ENCODE measurements around the gene BTG4. TPM values are rescaled to one million over a fixed set of nuclear protein-coding genes. Genes with fewer than 3 reads are reported as not detected.

Gene BTG4
- polyA plus RNA-seq, 3 donors: not detected

DNA sequence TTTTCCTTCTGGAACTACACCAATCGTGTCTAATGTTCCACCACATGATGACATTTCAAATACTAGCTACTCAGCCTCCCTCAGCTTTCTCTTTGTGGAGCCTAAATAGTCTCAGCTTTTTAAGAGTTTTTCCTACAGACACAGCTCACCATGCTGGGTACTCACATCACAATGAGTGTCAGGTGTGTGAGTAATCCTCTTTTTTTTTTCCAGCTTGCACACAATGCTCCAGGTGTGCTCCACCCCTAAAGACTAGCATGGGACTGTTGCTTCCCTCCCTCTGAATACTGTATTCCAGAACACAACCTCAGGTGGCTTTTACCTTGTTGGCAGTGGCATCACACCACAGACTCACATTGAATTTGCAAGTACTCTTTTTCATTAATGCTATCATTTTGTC, 11.7 kb downstream of the BTG4 start:
- no peak for DNase-seq (ENCODE audit: low read depth in 3 of 3, low spot score in 2 of 3)

- no peak for DNase-seq (ENCODE audit: low read depth in 3 of 3, low spot score in 2 of 3)
These were observed 12.7 kb downstream of the BTG4 start for GRCh38 chr11:111499483-111499882.

GRCh38 chr11:111494040-111494439, 18.1 kb downstream of the BTG4 start:
- DNase-seq (ENCODE audit: low read depth in 3 of 3, low spot score in 2 of 3): no peak

DNA sequence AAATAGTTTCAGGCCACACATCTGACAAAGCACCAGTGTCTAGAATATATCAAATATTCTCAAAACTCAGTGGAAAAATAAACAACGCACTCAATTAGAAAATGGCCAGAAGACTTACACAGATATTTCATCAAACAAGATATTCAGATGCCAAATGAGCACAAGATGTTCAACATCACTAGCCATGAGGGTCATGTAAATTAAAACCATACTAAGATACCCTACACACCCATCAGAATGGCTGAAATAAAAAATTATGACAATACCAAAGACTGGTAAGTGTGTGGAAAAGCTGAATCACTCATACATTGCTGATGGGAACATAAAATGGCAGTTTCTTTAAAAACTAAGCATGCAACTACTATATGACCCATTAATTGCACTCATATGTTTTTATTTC, 21.7 kb downstream of the BTG4 start:
- DNase-seq (ENCODE audit: low read depth in 3 of 3, low spot score in 2 of 3): no peak

GRCh38 chr11:111483431-111483830, 28.8 kb downstream of the BTG4 start:
- DNase-seq (ENCODE audit: low read depth in 3 of 3, low spot score in 2 of 3): no peak

DNA sequence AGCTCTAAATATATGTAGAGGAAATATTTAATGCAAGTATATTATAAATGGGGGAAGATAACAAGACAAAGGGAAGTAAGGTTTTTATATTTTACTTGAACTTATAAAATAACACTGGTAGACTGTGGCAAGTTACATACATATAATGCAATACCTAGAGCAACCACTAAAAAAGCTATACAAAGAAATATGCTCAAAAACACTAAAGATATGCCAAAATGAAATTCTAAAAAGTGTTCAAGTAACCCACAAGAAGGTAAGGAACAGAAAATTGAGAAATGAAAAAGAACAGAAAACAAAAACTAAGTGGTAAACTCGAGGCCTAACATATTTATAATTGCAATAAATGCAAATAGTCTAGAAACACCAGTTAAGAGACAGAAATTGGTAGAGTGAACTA, 32.5 kb downstream of the BTG4 start:
- DNase-seq (ENCODE audit: low read depth in 3 of 3, low spot score in 2 of 3): no peak

DNA sequence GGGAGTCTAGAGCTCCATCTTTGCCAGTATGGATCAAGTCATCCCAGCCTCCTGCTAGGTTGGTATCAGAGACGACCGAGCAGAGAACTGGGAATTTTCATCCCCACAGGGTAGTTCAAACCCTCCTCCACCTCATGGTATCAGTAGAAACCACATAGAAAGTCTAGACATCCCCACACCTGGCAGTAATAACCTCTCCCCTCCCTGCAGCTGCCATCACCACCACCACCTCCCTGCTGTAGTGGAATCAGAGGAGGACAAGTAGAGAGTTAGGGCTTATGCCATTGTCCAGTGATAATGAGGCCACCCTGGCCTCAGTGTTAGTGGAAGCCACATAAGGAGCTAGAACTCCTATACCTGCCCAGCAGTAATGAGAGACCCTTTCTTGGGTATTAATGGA, 34.3 kb downstream of the BTG4 start:
- no peak for DNase-seq (ENCODE audit: low read depth in 3 of 3, low spot score in 2 of 3)

- DNase-seq (ENCODE audit: low read depth in 3 of 3, low spot score in 2 of 3): no peak
These were observed 35.2 kb downstream of the BTG4 start for GRCh38 chr11:111476956-111477355.

DNA sequence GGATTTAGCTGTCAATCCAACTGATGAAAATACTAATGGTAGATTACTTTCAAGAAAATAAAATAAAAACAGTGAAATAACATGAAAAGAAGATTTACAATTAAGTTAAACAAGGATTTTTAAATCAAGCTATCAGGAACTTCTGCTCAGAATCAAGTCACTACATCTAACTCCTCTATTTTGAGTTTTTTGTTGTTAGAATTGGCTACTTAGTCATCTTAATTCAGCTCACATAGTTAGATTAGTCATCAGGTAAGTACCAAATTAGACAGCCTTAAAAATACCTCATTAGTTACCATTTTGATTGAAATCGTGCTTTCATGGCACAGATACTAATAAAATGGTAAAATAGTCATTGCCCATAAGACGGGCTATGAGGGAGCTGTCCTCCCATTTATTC, 35.8 kb downstream of the BTG4 start:
- no peak for DNase-seq (ENCODE audit: low read depth in 3 of 3, low spot score in 2 of 3)

DNA sequence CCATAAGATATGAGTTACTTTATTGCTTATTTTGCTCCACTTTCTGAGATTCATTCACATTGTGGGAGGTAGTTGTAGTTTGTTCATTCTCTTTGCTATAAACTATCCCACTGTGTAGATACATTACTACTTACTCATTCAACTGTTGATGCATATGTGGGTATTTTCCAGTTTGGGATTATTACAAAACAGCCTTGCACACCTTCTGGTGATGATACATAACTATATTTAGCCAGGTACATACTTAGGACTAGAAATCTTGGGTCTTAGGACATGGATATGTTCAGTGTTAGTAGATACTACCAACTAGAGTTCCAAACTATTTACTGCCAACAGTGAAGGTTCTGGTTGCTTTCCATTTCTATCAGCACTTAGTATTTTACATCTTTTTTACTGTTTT, 37.8 kb downstream of the BTG4 start:
- no peak for DNase-seq (ENCODE audit: low read depth in 3 of 3, low spot score in 2 of 3)

- no peak for DNase-seq (ENCODE audit: low read depth in 3 of 3, low spot score in 2 of 3)
These were observed 40.0 kb downstream of the BTG4 start for GRCh38 chr11:111472228-111472627.

GRCh38 chr11:111469200-111469599, 43.0 kb downstream of the BTG4 start:
- DNase-seq (ENCODE audit: low read depth in 3 of 3, low spot score in 2 of 3): no peak

GRCh38 chr11:111466615-111467014, 45.6 kb downstream of the BTG4 start:
- no peak for DNase-seq (ENCODE audit: low read depth in 3 of 3, low spot score in 2 of 3)

DNA sequence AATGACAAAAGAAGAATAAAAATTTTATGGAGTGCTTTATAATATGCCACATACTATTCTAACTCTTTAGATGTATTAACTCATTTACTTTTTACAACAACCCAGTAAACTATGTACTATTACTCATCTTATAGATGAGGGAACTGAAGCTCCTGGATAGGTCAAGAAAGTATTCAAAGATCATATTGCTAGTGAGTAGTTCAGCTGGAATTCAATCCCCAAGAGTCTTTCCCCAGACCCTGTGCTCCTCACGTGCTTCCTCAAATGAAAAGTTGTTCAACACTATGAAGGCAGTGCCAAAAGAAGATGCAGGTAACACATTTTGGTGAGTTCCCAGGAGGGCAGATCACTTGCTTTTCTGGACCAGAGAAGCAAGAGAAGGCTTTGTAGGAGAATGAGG, 46.8 kb downstream of the BTG4 start:
- DNase-seq (ENCODE audit: low read depth in 3 of 3, low spot score in 2 of 3): no peak

- DNase-seq (ENCODE audit: low read depth in 3 of 3, low spot score in 2 of 3): no peak
These were observed 48.9 kb downstream of the BTG4 start for GRCh38 chr11:111463276-111463675.

DNA sequence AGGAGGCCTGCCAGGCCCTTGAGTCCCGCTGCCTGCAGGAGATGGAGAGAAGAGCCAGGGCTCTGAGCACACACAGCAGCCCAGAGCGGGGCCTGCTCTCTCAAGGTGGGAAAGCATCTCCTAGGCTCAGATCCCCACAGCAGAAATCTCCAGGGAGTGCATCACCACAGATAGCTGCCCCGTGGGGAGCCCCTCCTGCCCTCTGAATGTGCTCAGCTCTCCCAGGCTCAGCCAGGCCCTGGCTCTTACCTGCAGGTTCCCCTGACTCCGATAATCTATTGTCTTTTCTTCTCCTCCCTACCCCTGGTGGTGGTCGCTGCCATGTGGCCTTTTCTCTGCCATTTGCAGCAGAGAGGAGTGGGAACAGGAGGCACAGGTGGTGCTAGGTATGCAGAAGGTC, 49.9 kb downstream of the BTG4 start:
- no peak for DNase-seq (ENCODE audit: low read depth in 3 of 3, low spot score in 2 of 3)

GRCh38 chr11:111461460-111462235, 50.5 kb downstream of the BTG4 start:
- no peak for DNase-seq (ENCODE audit: low read depth in 3 of 3, low spot score in 2 of 3)

- no peak for DNase-seq (ENCODE audit: low read depth in 3 of 3, low spot score in 2 of 3)
These were observed 51.3 kb downstream of the BTG4 start for GRCh38 chr11:111460856-111461255.

- no peak for DNase-seq (ENCODE audit: low read depth in 3 of 3, low spot score in 2 of 3)
These were observed 51.8 kb downstream of the BTG4 start for GRCh38 chr11:111460340-111460739.

DNA sequence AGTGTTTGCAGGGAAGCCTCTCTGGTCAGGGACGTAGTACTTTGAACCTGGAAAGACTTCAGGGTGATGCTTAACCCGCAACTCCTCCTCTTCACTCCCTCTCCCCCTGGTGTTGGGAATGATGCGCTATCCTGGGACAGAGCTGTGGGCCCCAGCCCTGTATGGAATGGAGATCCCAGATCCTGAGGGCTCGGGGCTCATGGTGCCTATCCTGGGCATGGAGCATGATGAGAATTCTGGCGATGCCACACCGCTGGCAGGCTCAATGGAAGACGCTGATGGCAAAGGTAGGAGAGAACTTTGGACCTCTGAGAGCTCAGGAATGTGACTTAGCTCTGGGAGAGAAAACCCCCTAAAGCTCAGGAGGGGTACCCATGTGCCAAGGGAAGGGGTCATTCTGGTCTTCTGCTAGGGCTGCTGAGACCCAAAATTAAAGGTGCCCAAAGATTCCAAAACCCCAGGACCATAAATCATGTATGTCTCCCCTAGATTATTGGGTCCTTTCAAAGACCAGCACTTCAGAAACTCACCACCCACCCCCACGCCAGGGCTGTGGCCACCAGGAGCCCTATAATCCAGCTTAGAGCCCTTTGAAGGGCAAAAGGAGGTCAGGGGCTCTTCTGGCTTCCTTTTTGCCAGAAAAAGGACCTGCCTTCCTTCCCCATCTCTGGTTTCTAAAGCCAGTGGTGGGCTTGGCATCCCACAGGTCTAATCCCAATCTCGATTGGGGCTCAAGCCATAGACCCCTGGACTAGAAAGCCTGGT, 52.5 kb downstream of the BTG4 start:
- no peak for DNase-seq (ENCODE audit: low read depth in 3 of 3, low spot score in 2 of 3)

- no peak for DNase-seq (ENCODE audit: low read depth in 3 of 3, low spot score in 2 of 3)
These were observed 54.3 kb downstream of the BTG4 start for GRCh38 chr11:111457731-111458368.
